Measurements from ENCODE around the gene CD1B.
"Not testable (repeated sequence)": the region's sequence is repeated elsewhere in the genome, so short reads cannot be mapped to it uniquely, and the experiment has no call there.

The CD1B gene

DNA sequence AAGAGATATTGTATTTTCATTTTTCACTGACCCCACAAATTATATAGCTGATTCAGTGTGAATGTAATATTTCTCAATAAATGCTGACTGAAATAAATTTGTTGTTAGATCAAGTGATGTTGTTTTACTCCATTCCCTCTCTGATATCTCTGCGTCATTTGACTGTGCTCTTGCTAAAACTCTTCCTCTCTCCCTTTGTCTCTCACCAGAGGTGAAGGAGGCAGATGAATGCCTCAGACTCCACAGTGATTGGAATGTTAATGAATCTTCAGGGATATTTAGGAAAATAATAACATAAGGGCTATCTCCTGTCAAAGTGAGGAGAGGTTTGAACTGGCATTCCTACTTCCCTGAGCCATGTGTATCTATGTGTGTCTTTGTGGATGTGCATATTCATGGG is 26.1 kb upstream of the CD1B start:
- TF ChIP-seq, protein P1, sequence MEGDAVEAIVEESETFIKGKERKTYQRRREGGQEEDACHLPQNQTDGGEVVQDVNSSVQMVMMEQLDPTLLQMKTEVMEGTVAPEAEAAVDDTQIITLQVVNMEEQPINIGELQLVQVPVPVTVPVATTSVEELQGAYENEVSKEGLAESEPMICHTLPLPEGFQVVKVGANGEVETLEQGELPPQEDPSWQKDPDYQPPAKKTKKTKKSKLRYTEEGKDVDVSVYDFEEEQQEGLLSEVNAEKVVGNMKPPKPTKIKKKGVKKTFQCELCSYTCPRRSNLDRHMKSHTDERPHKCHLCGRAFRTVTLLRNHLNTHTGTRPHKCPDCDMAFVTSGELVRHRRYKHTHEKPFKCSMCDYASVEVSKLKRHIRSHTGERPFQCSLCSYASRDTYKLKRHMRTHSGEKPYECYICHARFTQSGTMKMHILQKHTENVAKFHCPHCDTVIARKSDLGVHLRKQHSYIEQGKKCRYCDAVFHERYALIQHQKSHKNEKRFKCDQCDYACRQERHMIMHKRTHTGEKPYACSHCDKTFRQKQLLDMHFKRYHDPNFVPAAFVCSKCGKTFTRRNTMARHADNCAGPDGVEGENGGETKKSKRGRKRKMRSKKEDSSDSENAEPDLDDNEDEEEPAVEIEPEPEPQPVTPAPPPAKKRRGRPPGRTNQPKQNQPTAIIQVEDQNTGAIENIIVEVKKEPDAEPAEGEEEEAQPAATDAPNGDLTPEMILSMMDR (IDR thresholded peaks at IDR 0.05; ENCODE audit: low read depth, low read length) = no peak
- no peak overlapping the region for H3K4me3 ChIP-seq (ENCODE audit: low read depth, low read length)
- in situ Hi-C loops (cut with HindIII; ENCODE audit: low sequenced_read_pairs) = no loop called here
- DNase-seq (ENCODE audit: low read depth, low spot score) = no peak

DNA sequence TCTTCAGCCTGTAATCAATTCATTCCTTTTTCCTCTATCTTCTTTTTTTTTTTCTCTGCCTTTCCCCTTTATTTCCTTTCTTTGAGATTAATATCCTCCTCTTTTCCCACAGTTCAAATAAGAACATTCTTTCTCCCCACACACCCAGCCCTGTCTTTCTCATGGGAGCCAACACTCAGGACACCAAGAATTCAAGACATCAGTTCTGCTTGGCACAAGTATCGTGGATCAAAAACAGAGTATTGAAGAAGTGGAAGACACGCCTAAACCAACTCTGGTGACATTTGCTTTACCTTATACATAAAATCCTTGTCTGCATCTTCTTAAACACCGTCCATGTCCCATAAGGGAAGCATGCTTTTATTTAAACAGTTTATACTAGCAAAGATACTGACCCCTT is 25.3 kb upstream of the CD1B start:
- TF ChIP-seq, protein P1 (IDR thresholded peaks at IDR 0.05; ENCODE audit: low read depth, low read length) = no peak
- no peak overlapping the region for H3K4me3 ChIP-seq (ENCODE audit: low read depth, low read length)
- no peak for DNase-seq (ENCODE audit: low read depth, low spot score)
- in situ Hi-C loops (cut with HindIII; ENCODE audit: low sequenced_read_pairs) = no loop called here

DNA sequence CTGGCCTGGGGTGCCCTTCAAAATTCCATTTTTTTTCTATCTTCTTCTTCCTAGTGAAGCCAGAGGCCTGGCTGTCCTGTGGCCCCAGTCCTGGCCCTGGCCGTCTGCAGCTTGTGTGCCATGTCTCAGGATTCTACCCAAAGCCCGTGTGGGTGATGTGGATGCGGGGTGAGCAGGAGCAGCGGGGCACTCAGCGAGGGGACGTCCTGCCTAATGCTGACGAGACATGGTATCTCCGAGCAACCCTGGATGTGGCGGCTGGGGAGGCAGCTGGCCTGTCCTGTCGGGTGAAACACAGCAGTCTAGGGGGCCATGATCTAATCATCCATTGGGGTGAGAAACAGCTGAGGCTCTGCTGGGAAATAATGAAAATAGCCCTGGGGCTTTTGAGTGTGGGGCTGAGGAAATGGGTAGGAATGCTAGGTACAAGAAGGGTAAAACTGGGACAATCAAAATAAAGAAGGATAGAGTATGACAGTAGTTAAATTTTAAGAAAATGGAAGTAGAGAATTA is 24.5 kb upstream of the CD1B start:
- TF ChIP-seq, protein P1 (IDR thresholded peaks at IDR 0.05; ENCODE audit: low read depth, low read length) = no peak
- DNase-seq (ENCODE audit: low read depth, low spot score) = no peak
- in situ Hi-C loops (cut with HindIII; ENCODE audit: low sequenced_read_pairs) = no loop called here
- H3K4me3 ChIP-seq (ENCODE audit: low read depth, low read length) = no peak overlapping the region

DNA sequence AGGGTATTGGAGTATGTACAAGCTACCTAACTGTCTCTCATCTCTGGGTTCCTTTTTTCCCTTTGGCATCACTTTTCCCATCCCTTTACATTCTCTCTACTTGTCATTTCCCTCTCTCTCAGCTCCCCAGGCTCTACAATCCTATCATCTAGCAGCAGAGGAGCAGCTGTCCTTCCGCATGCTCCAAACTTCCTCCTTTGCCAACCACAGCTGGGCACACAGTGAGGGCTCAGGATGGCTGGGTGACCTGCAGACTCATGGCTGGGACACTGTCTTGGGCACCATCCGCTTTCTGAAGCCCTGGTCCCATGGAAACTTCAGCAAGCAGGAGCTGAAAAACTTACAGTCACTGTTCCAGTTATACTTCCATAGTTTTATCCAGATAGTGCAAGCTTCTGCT is 22.9 kb upstream of the CD1B start:
- in situ Hi-C loops (cut with HindIII; ENCODE audit: low sequenced_read_pairs) = no loop called here
- H3K4me3 ChIP-seq (ENCODE audit: low read depth, low read length) = no peak overlapping the region
- DNase-seq (ENCODE audit: low read depth, low spot score) = no peak
- TF ChIP-seq, protein P1 (IDR thresholded peaks at IDR 0.05; ENCODE audit: low read depth, low read length) = no peak

DNA sequence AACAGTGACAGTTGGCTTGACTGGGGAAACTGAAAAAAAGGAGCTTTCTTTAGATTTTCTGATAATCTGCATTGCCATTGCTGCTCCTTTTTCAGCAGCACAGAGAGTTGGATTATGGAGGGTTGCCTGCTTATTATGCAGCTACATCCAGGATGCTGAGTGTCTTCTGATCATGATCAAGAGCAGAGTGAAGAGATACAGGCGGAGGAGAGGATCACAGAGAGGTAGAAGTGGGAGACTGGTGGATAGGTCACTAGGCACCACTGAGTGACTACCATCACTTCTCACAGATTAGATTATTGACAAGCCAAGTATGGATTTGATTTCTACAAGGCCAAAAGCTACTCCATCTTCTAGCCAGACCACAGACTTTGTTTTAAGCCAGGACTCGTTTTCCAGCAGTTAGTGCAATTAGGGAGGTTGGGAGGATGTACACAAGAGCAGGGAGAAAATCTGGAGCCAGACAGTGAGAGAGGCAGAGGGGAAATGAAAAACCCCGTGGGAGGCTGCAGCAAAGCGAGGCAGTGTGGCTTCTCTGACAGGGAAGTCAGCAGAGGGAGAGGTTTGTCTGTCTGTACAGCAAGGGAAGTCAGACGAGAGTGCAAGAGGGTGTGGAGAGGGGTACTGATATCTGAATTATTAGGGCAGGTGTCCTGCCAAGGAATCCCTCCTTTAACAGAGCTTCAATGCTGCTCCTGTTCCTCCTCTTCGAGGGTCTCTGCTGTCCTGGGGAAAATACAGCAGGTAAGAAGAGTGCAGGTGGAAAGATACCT is 22.2 kb upstream of the CD1B start, which contains the start of gene CD1E:
Gene CD1E (plus strand): TSS at position 592 of the 773 bp plus-strand sequence. CDS start 95 bp downstream, at position 687.
- no peak for DNase-seq (ENCODE audit: low read depth, low spot score)
- TF ChIP-seq, protein P1 (IDR thresholded peaks at IDR 0.05; ENCODE audit: low read depth, low read length) = no peak
- no peak within 1 kb of the TSS for H3K4me3 ChIP-seq (ENCODE audit: low read depth, low read length)
- in situ Hi-C loops (cut with HindIII; ENCODE audit: low sequenced_read_pairs) = no loop called here

DNA sequence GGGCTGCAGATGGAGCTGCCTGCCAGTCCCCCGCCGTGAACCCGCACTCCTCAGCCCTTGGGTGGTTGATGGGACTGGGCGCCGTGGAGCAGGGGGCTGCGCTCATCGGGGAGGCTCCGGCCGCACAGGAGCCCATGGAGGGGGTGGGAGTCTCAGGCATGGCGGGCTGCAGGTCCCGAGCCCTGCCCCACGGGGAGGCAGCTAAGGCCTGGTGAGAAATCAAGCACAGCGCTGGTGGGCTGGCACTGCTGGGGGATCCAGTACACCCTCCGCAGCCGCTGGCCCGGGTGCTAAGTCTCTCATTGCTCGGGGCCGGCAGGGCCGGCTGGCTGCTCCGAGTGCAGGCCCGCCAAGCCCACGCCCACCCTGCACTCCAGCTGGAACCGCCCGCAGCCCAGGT is 17.6 kb upstream of the CD1B start:
- DNase-seq (ENCODE audit: low read depth, low spot score); H3K4me3 ChIP-seq (ENCODE audit: low read depth, low read length); in situ Hi-C loops (cut with HindIII; ENCODE audit: low sequenced_read_pairs): not testable (repeated sequence)

DNA sequence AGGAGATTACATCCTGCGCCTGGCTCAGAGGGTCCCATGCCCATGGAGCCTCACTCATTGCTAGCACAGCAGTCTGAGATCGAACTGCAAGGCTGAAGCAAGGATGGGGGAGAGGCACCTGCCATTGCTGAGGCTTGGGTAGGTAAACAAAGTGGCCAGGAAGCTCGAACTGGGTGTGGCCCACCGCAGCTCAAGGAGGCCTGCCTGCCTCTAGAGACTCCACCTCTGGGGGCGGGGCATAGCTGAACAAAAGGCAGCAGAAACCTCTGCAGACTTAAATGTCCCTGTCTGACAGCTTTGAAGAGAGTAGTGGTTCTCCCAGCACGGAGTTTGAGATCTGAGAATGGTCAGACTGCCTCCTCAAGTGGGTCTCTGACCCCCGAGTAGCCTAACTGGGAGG is 5.1 kb upstream of the CD1B start:
- DNase-seq (ENCODE audit: low read depth, low spot score); in situ Hi-C loops (cut with HindIII; ENCODE audit: low sequenced_read_pairs); H3K4me3 ChIP-seq (ENCODE audit: low read depth, low read length): not testable (repeated sequence)
